ENCODE results near the gene VTI1A. TPM values are rescaled to one million over a fixed set of nuclear protein-coding genes. Genes with fewer than 3 reads are reported as not detected.

VTI1A gene
- total RNA-seq, 1 donor from 2014 or later, result 26.3 TPM

- H3K9me3 Mint-ChIP-seq (ENCODE audit: unreplicated experiment), result no peaks in the 10 kb centered on the region
- H3K4me3 Mint-ChIP-seq (ENCODE audit: unreplicated experiment), result no peak overlapping the region
- no peaks in the 10 kb centered on the region for H3K27me3 Mint-ChIP-seq (ENCODE audit: unreplicated experiment)
- peaks cover 26% of the 10 kb centered on the region for H3K4me1 Mint-ChIP-seq (ENCODE audit: unreplicated experiment)
- peaks cover 3% of the 10 kb centered on the region for H3K36me3 Mint-ChIP-seq (ENCODE audit: unreplicated experiment)
- no peak for DNase-seq (ENCODE audit: extremely low spot score, unreplicated experiment)
- H3K27ac Mint-ChIP-seq (ENCODE audit: unreplicated experiment), result no peak overlapping the region
- TF ChIP-seq CTCF (IDR thresholded peaks at IDR 0.05), result no peak
Observed at GRCh38 chr10:112739592-112740353, 292.8 kb downstream of the VTI1A start.

- peaks cover 26% of the 10 kb centered on the region for H3K4me1 Mint-ChIP-seq (ENCODE audit: unreplicated experiment)
- peaks cover 6% of the 10 kb centered on the region for H3K36me3 Mint-ChIP-seq (ENCODE audit: unreplicated experiment)
- no peaks in the 10 kb centered on the region for H3K27me3 Mint-ChIP-seq (ENCODE audit: unreplicated experiment)
- no peaks in the 10 kb centered on the region for H3K9me3 Mint-ChIP-seq (ENCODE audit: unreplicated experiment)
- H3K27ac Mint-ChIP-seq (ENCODE audit: unreplicated experiment), result no peak overlapping the region
- no peak overlapping the region for H3K4me3 Mint-ChIP-seq (ENCODE audit: unreplicated experiment)
- DNase-seq (ENCODE audit: extremely low spot score, unreplicated experiment), result no peak
- no peak for TF ChIP-seq CTCF (IDR thresholded peaks at IDR 0.05)
Observed at GRCh38 chr10:112741830-112742402, 294.9 kb downstream of the VTI1A start.

DNA sequence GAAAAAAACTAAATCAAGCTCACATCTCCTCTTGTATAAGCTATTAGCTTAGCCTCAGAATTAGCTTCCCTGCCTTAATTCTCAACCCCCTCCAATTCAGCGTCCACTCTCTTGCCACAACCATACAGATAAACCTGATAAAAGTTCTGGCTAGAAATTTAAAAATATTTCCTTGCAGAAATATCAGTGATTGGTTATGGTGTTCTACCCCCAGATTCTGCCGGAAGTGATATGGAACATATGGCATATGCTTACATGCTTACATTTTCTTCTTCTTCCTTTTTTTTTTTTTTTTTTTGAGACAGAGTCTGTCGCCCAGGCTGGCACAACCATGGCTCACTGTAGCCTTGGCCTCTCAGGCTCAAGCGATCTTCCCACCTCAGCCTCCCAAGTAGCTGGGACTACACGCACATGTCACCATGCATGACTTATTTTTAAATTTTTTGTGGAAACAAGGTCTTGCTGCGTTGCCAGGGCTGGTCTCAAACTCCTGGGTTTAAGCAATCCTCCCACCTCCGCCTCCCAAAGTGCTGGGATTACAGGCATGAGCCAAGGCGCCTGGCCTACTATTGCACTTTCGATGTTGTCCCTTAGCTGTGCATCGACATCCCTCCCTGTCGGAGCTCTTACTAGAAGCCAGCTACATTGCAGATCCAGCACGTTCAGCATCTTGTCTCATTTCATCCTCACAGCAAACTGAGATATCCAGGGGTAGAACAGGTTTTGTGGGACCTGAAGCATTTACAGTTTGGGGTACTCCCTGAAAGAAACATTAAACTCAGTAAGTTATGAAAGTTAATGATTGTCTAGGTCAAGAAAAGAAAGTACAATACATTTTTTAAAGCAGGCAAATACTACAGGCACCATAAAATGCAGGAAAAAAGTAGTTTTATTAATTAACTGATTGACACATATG, 297.4 kb downstream of the VTI1A start:
- Mint-ChIP-seq H3K4me1 (ENCODE audit: unreplicated experiment) (peaks cover 6% of the 10 kb centered on the region), H3K27ac (ENCODE audit: unreplicated experiment) (no peak overlapping the region), H3K36me3 (ENCODE audit: unreplicated experiment) (peaks cover 3% of the 10 kb centered on the region), H3K4me3 (ENCODE audit: unreplicated experiment) (no peak overlapping the region), H3K9me3 (ENCODE audit: unreplicated experiment) (no peaks in the 10 kb centered on the region), H3K27me3 (ENCODE audit: unreplicated experiment) (no peaks in the 10 kb centered on the region)
- TF ChIP-seq CTCF (IDR thresholded peaks at IDR 0.05), result no peak
- no peak for DNase-seq (ENCODE audit: extremely low spot score, unreplicated experiment)

DNA sequence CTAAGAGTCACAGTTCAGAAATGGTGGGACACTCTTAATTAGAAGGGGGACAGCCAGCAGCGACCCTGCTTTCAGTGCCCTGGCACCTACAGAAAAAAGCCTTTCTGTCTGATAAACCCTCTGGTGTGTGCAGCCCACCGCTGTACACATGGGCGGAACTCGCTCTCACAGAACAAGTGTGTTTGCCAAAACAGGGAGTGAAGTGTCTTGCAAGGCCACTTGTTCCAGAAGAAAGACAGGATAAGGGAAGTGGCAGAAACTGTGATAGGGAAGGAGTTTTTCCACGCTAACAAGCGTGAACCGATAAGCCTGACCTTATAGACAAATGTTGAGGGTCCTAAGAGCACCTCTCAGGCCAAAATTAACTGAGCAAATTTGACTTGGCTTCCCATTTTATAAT, 299.3 kb downstream of the VTI1A start:
- peaks cover 6% of the 10 kb centered on the region for H3K4me1 Mint-ChIP-seq (ENCODE audit: unreplicated experiment)
- TF ChIP-seq CTCF (IDR thresholded peaks at IDR 0.05), result no peak
- no peak overlapping the region for H3K4me3 Mint-ChIP-seq (ENCODE audit: unreplicated experiment)
- H3K36me3 Mint-ChIP-seq (ENCODE audit: unreplicated experiment), result peaks cover 3% of the 10 kb centered on the region
- H3K27ac Mint-ChIP-seq (ENCODE audit: unreplicated experiment), result no peak overlapping the region
- no peaks in the 10 kb centered on the region for H3K9me3 Mint-ChIP-seq (ENCODE audit: unreplicated experiment)
- DNase-seq (ENCODE audit: extremely low spot score, unreplicated experiment), result no peak
- no peaks in the 10 kb centered on the region for H3K27me3 Mint-ChIP-seq (ENCODE audit: unreplicated experiment)

Data from osteocyte (in vitro differentiated cells).